ENCODE results near the gene SCGB1D2. TPM values are rescaled to one million over a fixed set of nuclear protein-coding genes. Genes with fewer than 3 reads are reported as not detected.

SCGB1D2 gene
- total and polyA plus RNA-seq, 10 of the 15 experiments (the other 5 are each of a cell fraction or from before 2014, with no cell fraction given): 0.48 TPM; not detected in 9

DNA sequence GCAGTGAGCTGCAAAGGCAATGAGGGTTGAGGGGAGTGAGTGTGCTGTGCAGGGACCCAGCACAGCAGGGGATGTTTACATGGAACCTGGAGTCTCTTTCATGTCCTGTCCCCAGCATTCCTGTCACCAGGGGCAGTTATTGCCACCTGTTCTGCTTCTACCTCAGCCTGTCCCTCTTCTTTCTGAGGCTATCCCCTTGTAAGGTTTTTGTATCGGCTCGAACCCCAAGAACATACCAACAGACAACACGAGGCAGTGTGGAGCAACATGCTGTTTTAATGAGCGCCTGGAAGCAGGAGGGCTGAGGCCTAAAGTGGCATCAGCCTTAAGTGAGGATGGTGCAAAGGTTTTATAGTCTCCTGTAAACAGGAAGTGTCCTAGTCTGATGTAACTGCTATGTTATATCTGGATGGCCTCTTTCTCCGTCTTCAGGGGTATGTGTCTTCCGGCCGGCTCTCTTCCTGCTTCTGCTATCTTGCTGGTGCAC is 31.8 kb downstream of the SCGB1D2 start:
- BruUV-seq (replicated peaks): no TSS peak
- POLR2A ChIA-PET: no interaction called here
- no peaks in the 10 kb centered on the region for H3K4me1 ChIP-seq (ENCODE audit: control insufficient read depth, insufficient read depth, low read length)
- RAD21 ChIA-PET (ENCODE audit: unreplicated experiment): no interaction called here
- H3K9me3 ChIP-seq (replicated peaks; ENCODE audit: control insufficient read depth, insufficient read depth, low read length): no peaks in the 10 kb centered on the region
- ATAC-seq: no peak
- no peak for DNase-seq (ENCODE audit: low read depth, low spot score)
- H2AFZ ChIP-seq (ENCODE audit: control insufficient read depth, low read depth, low read length): no peak overlapping the region
- CTCF ChIA-PET: no interaction called here
- H3K9ac ChIP-seq (ENCODE audit: control insufficient read depth, insufficient read depth, low read length): no peak overlapping the region
- H3K27me3 ChIP-seq (replicated peaks in 1 of 2; ENCODE audit: control insufficient read depth in 2 of 2, insufficient read depth in 2 of 2, low read length in 1 of 2): no peaks in the 10 kb centered on the region
- H3K4me2 ChIP-seq (ENCODE audit: control insufficient read depth, insufficient read depth): no peak overlapping the region
- 47% methylated on average over 7 of the region's 7 CpGs for WGBS (ENCODE audit: insufficient coverage, insufficient replicate concordance, low lambda C conversion rate, missing lambda C conversion rate)
- TF ChIP-seq PAX5 (IDR thresholded peaks at IDR 0.05; ENCODE audit: borderline replicate concordance, low read depth, low read length) (no peak), SRF (IDR thresholded peaks at IDR 0.05; ENCODE audit: low read depth in 2 of 2, low read length in 2 of 2) (no peak), CREB1 (IDR thresholded peaks at IDR 0.05; ENCODE audit: low read depth) (no peak), TBL1XR1 (IDR thresholded peaks at IDR 0.05; ENCODE audit: low read depth, low read length) (no peak), RAD21 (IDR thresholded peaks at IDR 0.05; ENCODE audit: insufficient read depth, low read depth, low read length) (no peak), REST (IDR thresholded peaks at IDR 0.05; ENCODE audit: low read depth, low read length) (no peak), TCF7 (IDR thresholded peaks at IDR 0.05; ENCODE audit: borderline replicate concordance) (no peak)
- SMC1A ChIA-PET (ENCODE audit: uncharacterized antibody, unreplicated experiment): no interaction called here
- no peaks in the 10 kb centered on the region for H3K36me3 ChIP-seq (ENCODE audit: control insufficient read depth in 2 of 2, insufficient read depth in 2 of 2, low read length in 1 of 2)
- H3K27ac ChIP-seq (ENCODE audit: control insufficient read depth, insufficient read depth): no peak overlapping the region
- intact Hi-C loops (cut with micrococcal nuclease; ENCODE audit: unreplicated experiment) (no loop called here), in situ Hi-C loops (cut with MboI) (no loop called here)
- no peak overlapping the region for H3K4me3 ChIP-seq
- H4K20me1 ChIP-seq (ENCODE audit: control insufficient read depth, insufficient read depth): no peaks in the 10 kb centered on the region
- H3K79me2 ChIP-seq (ENCODE audit: control insufficient read depth, insufficient read depth, low read length): no peaks in the 10 kb centered on the region
- no peak for FAIRE-seq
